Spleen (tissue), 11 donors: ENCODE data around the gene ITPR1. TPM values are rescaled to one million over a fixed set of nuclear protein-coding genes. Genes with fewer than 3 reads are reported as not detected.

Source experiments
- DNase-seq: peaks from one replicate; pipeline ENCODE4 v3.0.0-alpha.2; 2020
- H3K27ac ChIP-seq, 8 donors: fragments of 200-600 bp; sonication (generic) in 7 of 8; 1 replicate in 4 of 8; 2 replicates in 4 of 8; pipeline versions ENCODE4 v1.5.0 to v1.8.0; 2016 to 2021; ENCODE audit warnings: inconsistent platforms in 4 of 8, mild to moderate bottlenecking in 4 of 8, moderate library complexity in 1 of 8
- H3K27me3 ChIP-seq, 7 donors: fragments of 200-600 bp; sonication (generic) in 6 of 7; replicated peaks in 1 of 7; 1 replicate in 4 of 7; 2 replicates in 3 of 7; pipeline versions ENCODE4 v1.5.0 to v1.8.0; 2016 to 2021; ENCODE audit warnings: inconsistent platforms in 3 of 7, mild to moderate bottlenecking in 1 of 7
- H3K36me3 ChIP-seq, 6 donors: fragments of 200-600 bp; sonication (generic) in 5 of 6; 1 replicate in 4 of 6; 2 replicates in 2 of 6; pipeline versions ENCODE4 v1.5.0 to v1.8.0; 2016 to 2021; ENCODE audit warnings: inconsistent platforms in 2 of 6
- H3K4me1 ChIP-seq, 6 donors: fragments of 200-600 bp; sonication (generic) in 5 of 6; 1 replicate in 3 of 6; 2 replicates in 3 of 6; pipeline versions ENCODE4 v1.5.0 to v1.8.0; 2016 to 2021; ENCODE audit warnings: inconsistent platforms in 3 of 6
- H3K4me3 ChIP-seq, 8 donors: fragments of 200-600 bp; sonication (generic) in 7 of 8; 1 replicate in 4 of 8; 2 replicates in 4 of 8; pipeline versions ENCODE4 v1.5.0 to v1.8.0; 2016 to 2021; ENCODE audit warnings: inconsistent platforms in 4 of 8, mild to moderate bottlenecking in 4 of 8, moderate library complexity in 2 of 8
- H3K9me3 ChIP-seq, 8 donors: fragments of 200-600 bp; sonication (generic) in 7 of 8; 1 replicate in 4 of 8; 2 replicates in 4 of 8; pipeline versions ENCODE4 v1.5.0 to v1.8.0; 2016 to 2021; ENCODE audit warnings: inconsistent platforms in 4 of 8
- CTCF ChIP-seq, 11 experiments: fragments of 200-600 bp in 7 of 11; fragments of 450-650 bp in 4 of 11; sonication (generic) in 4 of 11; IDR thresholded peaks in 8 of 11; conservative IDR thresholded peaks in 3 of 11; 1 replicate in 7 of 11; 2 replicates in 4 of 11; pipeline versions ENCODE4 v1.4.0 to v1.8.0; 2016 to 2021; ENCODE audit warnings: antibody characterized with exemption in 11 of 11, inconsistent platforms in 4 of 11, mild to moderate bottlenecking in 1 of 11
- POLR2A ChIP-seq, 3 donors: fragments of 450-650 bp; IDR thresholded peaks; one replicate each; pipeline ENCODE4 v1.5.1; 2017; ENCODE audit warnings: antibody characterized with exemption in 3 of 3, mild to moderate bottlenecking in 1 of 3
- POLR2AphosphoS5 ChIP-seq, 3 donors: sonication (generic); formaldehyde crosslinking; IDR thresholded peaks; one replicate each; pipeline ENCODE4 v1.5.1; 2017; ENCODE audit warnings: antibody characterized with exemption in 3 of 3
- WGBS, 5 donors: extraction: QIAGEN DNeasy Blood & Tissue Kit in 3 of 5; methylation state at CpG; one replicate each; pipeline versions ENCODE4 v1.1.5 to v1.1.7; 2013 to 2018; 5-methylcytosine and 5-hydroxymethylcytosine counted together
- intact Hi-C: fragments of 100-400 bp; cut with DNase I; formaldehyde crosslinking; loops from one replicate; pipeline ENCODE4 v1.15.0; 2023; ENCODE audit warnings: low total_unique reads
- polyA plus RNA-seq, 3 donors: library from polyadenylated mRNA; stranded (reverse); fragments of 200-250 nt; gene quantifications; one replicate each; pipeline ENCODE4 v1.2.1, GENCODE V29; 2013
- total RNA-seq, 7 donors: library from RNA; depleted of rRNA in 3 of 7; stranded (reverse); fragments of >200 nt in 3 of 7; fragmentation: NEBNext Ultra II Directional in 4 of 7; extraction: Animal tissue kit (Norgen Biotek cat#: 25700) in 4 of 7; gene quantifications; one replicate each; pipeline versions ENCODE4 v1.1.0 to v1.2.1, GENCODE V29; 2016 to 2021
- donor health status: healthy with polysubstance abuse.
- donor health status: DM: no; HTN: no; CAD: no; lungs with moderate emphysema.
- donor health status: DM: no; HTN: no; CAD: no.
- donor health status: Bipolar disorder and iron deficiency.
- donor health status: healthy.
- donor health status: DM: no; HTN: no; CAD: no.
- donor health status: DM: yes; HTN: yes; CAD: no.

Gene ITPR1
- total and polyA plus RNA-seq, 10 donors, result 17.5 to 194 (median 129) TPM

- no peak overlapping the region for H3K27ac ChIP-seq
- H3K4me3 ChIP-seq, result no peak overlapping the region
- peaks cover 0 to 38% (median 26%) of the 10 kb centered on the region in 6 donors for H3K4me1 ChIP-seq
- DNase-seq, result no peak
- WGBS, 5 donors, result 78 to 90% (median 81%) methylated on average over 5 of the region's 5 CpGs
- no peak for TF ChIP-seq POLR2AphosphoS5 (IDR thresholded peaks at IDR 0.05)
- no peak for TF ChIP-seq CTCF (IDR thresholded peaks at IDR 0.05 in 8 of 11, conservative IDR thresholded peaks at IDR 0.05 in 3 of 11)
- TF ChIP-seq POLR2A (IDR thresholded peaks at IDR 0.05), result no peak
- peaks cover 0 to 75% (median 8%) of the 10 kb centered on the region in 6 donors for H3K36me3 ChIP-seq
- H3K27me3 ChIP-seq, result no peaks in the 10 kb centered on the region
- no peaks in the 10 kb centered on the region for H3K9me3 ChIP-seq
- intact Hi-C loops, result no loop called here
Observed at GRCh38 chr3:4837374-4837930, 344.3 kb downstream of the ITPR1 start.

GRCh38 chr3:4838621-4839022, 345.5 kb downstream of the ITPR1 start:
- Histone ChIP-seq H3K9me3 (no peaks in the 10 kb centered on the region), H3K4me1 (peaks cover 0 to 27% (median 19%) of the 10 kb centered on the region in 6 donors), H3K27ac (no peak overlapping the region), H3K36me3 (peaks cover 0 to 63% (median 8%) of the 10 kb centered on the region in 6 donors), H3K27me3 (no peaks in the 10 kb centered on the region), H3K4me3 (no peak overlapping the region)
- DNase-seq, result no peak
- no peak for TF ChIP-seq CTCF (IDR thresholded peaks at IDR 0.05 in 8 of 11, conservative IDR thresholded peaks at IDR 0.05 in 3 of 11)
- no peak for TF ChIP-seq POLR2AphosphoS5 (IDR thresholded peaks at IDR 0.05)
- TF ChIP-seq POLR2A (IDR thresholded peaks at IDR 0.05), result no peak
- intact Hi-C loops, result no loop called here
- WGBS, 5 donors, result 84 to 91% (median 87%) methylated on average over 4 of the region's 4 CpGs

GRCh38 chr3:4839278-4839677, 346.1 kb downstream of the ITPR1 start:
- Histone ChIP-seq H3K27me3 (no peaks in the 10 kb centered on the region), H3K27ac (no peak overlapping the region), H3K4me3 (no peak overlapping the region), H3K4me1 (peaks cover 0 to 20% (median 12%) of the 10 kb centered on the region in 6 donors), H3K9me3 (no peaks in the 10 kb centered on the region), H3K36me3 (peaks cover 0 to 56% (median 8%) of the 10 kb centered on the region in 6 donors)
- TF ChIP-seq POLR2A (IDR thresholded peaks at IDR 0.05) (no peak), POLR2AphosphoS5 (IDR thresholded peaks at IDR 0.05) (no peak), CTCF (IDR thresholded peaks at IDR 0.05 in 8 of 11, conservative IDR thresholded peaks at IDR 0.05 in 3 of 11) (no peak)
- intact Hi-C loops, result no loop called here
- 92 to 97% (median 95%) methylated on average over 3 of the region's 3 CpGs for WGBS, 5 donors
- no peak for DNase-seq

- Histone ChIP-seq H3K27ac (no peak overlapping the region), H3K36me3 (peaks cover 0 to 40% (median 7%) of the 10 kb centered on the region in 6 donors), H3K9me3 (no peaks in the 10 kb centered on the region), H3K27me3 (no peaks in the 10 kb centered on the region), H3K4me1 (peaks cover 0 to 14% (median 8%) of the 10 kb centered on the region in 6 donors), H3K4me3 (no peak overlapping the region)
- DNase-seq, result no peak
- 88 to 93% (median 89%) methylated on average over 3 of the region's 3 CpGs for WGBS, 5 donors
- TF ChIP-seq POLR2AphosphoS5 (IDR thresholded peaks at IDR 0.05) (no peak), POLR2A (IDR thresholded peaks at IDR 0.05) (no peak), CTCF (IDR thresholded peaks at IDR 0.05 in 8 of 11, conservative IDR thresholded peaks at IDR 0.05 in 3 of 11) (no peak)
- intact Hi-C loops, result no loop called here
Observed at GRCh38 chr3:4841225-4841624, 348.1 kb downstream of the ITPR1 start.
